WTC11 (cell line): ENCODE data around the gene HMGB1. TPM values are rescaled to one million over a fixed set of nuclear protein-coding genes. Genes with fewer than 3 reads are reported as not detected.

Experiments used
- ATAC-seq: fragments of 200-7000 bp; cut with Tn5 transposase; 2 replicates; pipeline ENCODE4 v1.10.0; 2021; ENCODE audit warnings: mild to moderate bottlenecking, moderate library complexity
- CTCF ChIA-PET: fragments of 300-600 bp; sonication (Branson Sonifier 250); formaldehyde crosslinking; loops from one replicate; lab custom pipeline; 2021; ENCODE audit warnings: antibody characterized with exemption; lab: Charles Lee
- POLR2A ChIA-PET: fragments of 350-600 bp; sonication (Branson Sonifier 250); formaldehyde crosslinking; loops from one replicate; lab custom pipeline; 2021; ENCODE audit warnings: antibody characterized with exemption; lab: Charles Lee
- DNase-seq: peaks from one replicate; pipeline ENCODE4 v3.0.0; 2021; ENCODE audit warnings: low spot score
- H3K27ac Mint-ChIP-seq: 2 replicates; pipeline ENCODE4 v1.8.0; 2021; ENCODE audit warnings: mixed read lengths
- H3K27me3 Mint-ChIP-seq: 2 replicates; pipeline ENCODE4 v1.8.0; 2021; ENCODE audit warnings: low read depth, mild to moderate bottlenecking, moderate library complexity, mixed read lengths
- H3K36me3 Mint-ChIP-seq: 2 replicates; pipeline ENCODE4 v1.8.0; 2021; ENCODE audit warnings: mixed read lengths
- H3K4me1 Mint-ChIP-seq: 2 replicates; pipeline ENCODE4 v1.8.0; 2022; ENCODE audit warnings: mixed read lengths
- H3K4me3 Mint-ChIP-seq: 2 replicates; pipeline ENCODE4 v1.8.0; 2021; ENCODE audit warnings: mild to moderate bottlenecking, moderate library complexity, mixed read lengths
- H3K9me3 Mint-ChIP-seq: 2 replicates; pipeline ENCODE4 v1.8.0; 2021; ENCODE audit warnings: mixed read lengths
- CDX4 ChIP-seq: fragments of 250-450 bp; sonication (Bioruptor Pico); IDR thresholded peaks from 2 replicates; pipeline ENCODE4 v1.9.0; 2021; ENCODE audit warnings: moderate library complexity, mild to moderate bottlenecking, inconsistent platforms, borderline replicate concordance
- E2F4 ChIP-seq: sonication (generic); formaldehyde crosslinking; IDR thresholded peaks from 2 replicates; pipeline ENCODE4 v1.8.1; 2022; ENCODE audit warnings: low read depth, mild to moderate bottlenecking, moderate library complexity, missing genetic modification reagents, borderline replicate concordance
- FOXP4 ChIP-seq: sonication (generic); formaldehyde crosslinking; IDR thresholded peaks from 2 replicates; pipeline ENCODE4 v1.8.0; 2022; ENCODE audit warnings: mild to moderate bottlenecking, missing genetic modification reagents
- KAT7 ChIP-seq: sonication (generic); formaldehyde crosslinking; IDR thresholded peaks from 2 replicates; pipeline ENCODE4 v1.8.1; 2023; ENCODE audit warnings: missing genetic modification reagents, mild to moderate bottlenecking, borderline replicate concordance
- MAX ChIP-seq: sonication (generic); formaldehyde crosslinking; IDR thresholded peaks from 2 replicates; pipeline ENCODE4 v1.8.0; 2022; ENCODE audit warnings: mild to moderate bottlenecking, missing genetic modification reagents
- MLX ChIP-seq: sonication (generic); formaldehyde crosslinking; IDR thresholded peaks from 2 replicates; pipeline ENCODE4 v1.8.1; 2023; ENCODE audit warnings: mild to moderate bottlenecking, missing genetic modification reagents, moderate library complexity
- MXD4 ChIP-seq: fragments of 250-450 bp; sonication (Bioruptor Pico); IDR thresholded peaks from 2 replicates; pipeline ENCODE4 v1.8.0; 2021; ENCODE audit warnings: mild to moderate bottlenecking, moderate library complexity, borderline replicate concordance
- NR2C2 ChIP-seq: sonication (generic); formaldehyde crosslinking; IDR thresholded peaks from 2 replicates; pipeline ENCODE4 v1.8.0; 2022; ENCODE audit warnings: mild to moderate bottlenecking, missing genetic modification reagents
- OVOL2 ChIP-seq: fragments of 250-450 bp; sonication (Bioruptor Pico); IDR thresholded peaks from 2 replicates; pipeline ENCODE4 v1.9.0; 2021; ENCODE audit warnings: mild to moderate bottlenecking, borderline replicate concordance
- RELA ChIP-seq: sonication (generic); formaldehyde crosslinking; IDR thresholded peaks from 2 replicates; pipeline ENCODE4 v1.8.1; 2022; ENCODE audit warnings: missing genetic modification reagents, mild to moderate bottlenecking, borderline replicate concordance
- RORB ChIP-seq: fragments of 250-450 bp; sonication (Bioruptor Pico); IDR thresholded peaks from 2 replicates; pipeline ENCODE4 v1.9.0; 2021; ENCODE audit warnings: mild to moderate bottlenecking
- SMAD4 ChIP-seq: sonication (generic); formaldehyde crosslinking; IDR thresholded peaks from 2 replicates; pipeline ENCODE4 v1.8.0; 2022; ENCODE audit warnings: mild to moderate bottlenecking, missing genetic modification reagents
- TP53 ChIP-seq: sonication (generic); formaldehyde crosslinking; IDR thresholded peaks from 2 replicates; pipeline ENCODE4 v1.8.1; 2023; ENCODE audit warnings: mild to moderate bottlenecking, missing genetic modification reagents
- ZMAT4 ChIP-seq: fragments of 250-450 bp; sonication (Bioruptor Pico); IDR thresholded peaks from 2 replicates; pipeline ENCODE4 v1.9.0; 2021; ENCODE audit warnings: mild to moderate bottlenecking
- ZNF121 ChIP-seq: sonication (generic); formaldehyde crosslinking; IDR thresholded peaks from 2 replicates; pipeline ENCODE4 v1.8.0; 2023; ENCODE audit warnings: missing genetic modification reagents
- ZNF138 ChIP-seq: sonication (generic); formaldehyde crosslinking; conservative IDR thresholded peaks from 2 replicates; pipeline ENCODE4 v1.8.1; 2022; ENCODE audit warnings: mild to moderate bottlenecking, moderate library complexity, missing genetic modification reagents
- ZNF219 ChIP-seq: sonication (generic); formaldehyde crosslinking; IDR thresholded peaks from 2 replicates; pipeline ENCODE4 v1.8.0; 2023; ENCODE audit warnings: missing genetic modification reagents, mild to moderate bottlenecking, borderline replicate concordance
- ZNF416 ChIP-seq: fragments of 250-450 bp; sonication (Bioruptor Pico); IDR thresholded peaks from 2 replicates; pipeline ENCODE4 v1.9.0; 2021; ENCODE audit warnings: mild to moderate bottlenecking, inconsistent platforms
- total RNA-seq: library from RNA; stranded (reverse); gene quantifications from 3 replicates; pipeline ENCODE4 v1.2.3, GENCODE V29; 2021
- TF ChIP-seq, protein P1 (sequence below): sonication (generic); formaldehyde crosslinking; IDR thresholded peaks from 2 replicates; pipeline ENCODE4 v1.8.1; 2023; ENCODE audit warnings: mild to moderate bottlenecking, moderate library complexity, missing genetic modification reagents
- TF ChIP-seq, protein P2 (sequence below): fragments of 250-450 bp; sonication (Bioruptor Pico); IDR thresholded peaks from 2 replicates; pipeline ENCODE4 v1.9.0; 2021; ENCODE audit warnings: mild to moderate bottlenecking, borderline replicate concordance
- TF ChIP-seq, protein P3 (sequence below): sonication (generic); formaldehyde crosslinking; conservative IDR thresholded peaks from 2 replicates; pipeline ENCODE4 v1.8.1; 2022; ENCODE audit warnings: mild to moderate bottlenecking, missing genetic modification reagents
- TF ChIP-seq, protein P4 (sequence below): sonication (generic); formaldehyde crosslinking; IDR thresholded peaks from 2 replicates; pipeline ENCODE4 v1.8.1; 2022; ENCODE audit warnings: mild to moderate bottlenecking, moderate library complexity, missing genetic modification reagents

The HMGB1 gene
- total RNA-seq, 1 experiment from 2014 or later: 640 TPM

DNA sequence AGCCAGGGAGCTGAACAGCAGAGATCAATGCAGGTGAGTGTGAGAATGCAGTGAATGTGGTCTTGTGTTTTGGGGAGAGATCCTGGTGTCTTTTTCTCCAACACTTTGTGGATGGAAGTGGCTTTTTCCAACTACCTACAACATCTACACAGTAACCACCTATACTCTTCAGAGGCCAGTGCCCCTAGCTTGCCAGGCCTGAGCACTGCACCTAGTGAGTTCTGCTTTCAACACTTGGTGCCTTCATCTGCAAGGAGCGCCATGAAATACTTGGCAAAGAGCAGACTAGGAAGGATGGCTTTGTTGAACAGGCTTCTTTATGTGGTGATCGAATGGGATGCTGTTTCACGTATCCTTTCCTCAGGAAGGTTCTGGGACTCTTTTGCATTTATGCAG is 21.3 kb upstream of the HMGB1 start:
- DNase-seq (no peak), ATAC-seq (no peak)
- ChIA-PET CTCF (no interaction called here), POLR2A (interaction anchor here (0.8 kb wide), 1 partner anchor 21 kb away, joined by 3 read pairs; the partner anchor contains the start of gene HMGB1)
- H3K4me3 Mint-ChIP-seq: no peak overlapping the region
- no peaks in the 10 kb centered on the region for H3K27me3 Mint-ChIP-seq
- H3K27ac Mint-ChIP-seq: no peak overlapping the region
- no peaks in the 10 kb centered on the region for H3K9me3 Mint-ChIP-seq
- no peaks in the 10 kb centered on the region for H3K36me3 Mint-ChIP-seq
- TF ChIP-seq, protein P1, sequence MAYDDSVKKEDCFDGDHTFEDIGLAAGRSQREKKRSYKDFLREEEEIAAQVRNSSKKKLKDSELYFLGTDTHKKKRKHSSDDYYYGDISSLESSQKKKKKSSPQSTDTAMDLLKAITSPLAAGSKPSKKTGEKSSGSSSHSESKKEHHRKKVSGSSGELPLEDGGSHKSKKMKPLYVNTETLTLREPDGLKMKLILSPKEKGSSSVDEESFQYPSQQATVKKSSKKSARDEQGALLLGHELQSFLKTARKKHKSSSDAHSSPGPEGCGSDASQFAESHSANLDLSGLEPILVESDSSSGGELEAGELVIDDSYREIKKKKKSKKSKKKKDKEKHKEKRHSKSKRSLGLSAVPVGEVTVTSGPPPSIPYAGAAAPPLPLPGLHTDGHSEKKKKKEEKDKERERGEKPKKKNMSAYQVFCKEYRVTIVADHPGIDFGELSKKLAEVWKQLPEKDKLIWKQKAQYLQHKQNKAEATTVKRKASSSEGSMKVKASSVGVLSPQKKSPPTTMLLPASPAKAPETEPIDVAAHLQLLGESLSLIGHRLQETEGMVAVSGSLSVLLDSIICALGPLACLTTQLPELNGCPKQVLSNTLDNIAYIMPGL (CRISPR knock-in tag): no peak
- no peak for TF ChIP-seq TP53 (CRISPR knock-in tag)
- TF ChIP-seq MLX (CRISPR knock-in tag): no peak
- TF ChIP-seq ZNF219: no peak
- TF ChIP-seq ZNF138 (CRISPR knock-in tag): no peak
- no peak for TF ChIP-seq MXD4 (CRISPR knock-in tag)
- no peak for TF ChIP-seq OVOL2
- TF ChIP-seq, protein P2, sequence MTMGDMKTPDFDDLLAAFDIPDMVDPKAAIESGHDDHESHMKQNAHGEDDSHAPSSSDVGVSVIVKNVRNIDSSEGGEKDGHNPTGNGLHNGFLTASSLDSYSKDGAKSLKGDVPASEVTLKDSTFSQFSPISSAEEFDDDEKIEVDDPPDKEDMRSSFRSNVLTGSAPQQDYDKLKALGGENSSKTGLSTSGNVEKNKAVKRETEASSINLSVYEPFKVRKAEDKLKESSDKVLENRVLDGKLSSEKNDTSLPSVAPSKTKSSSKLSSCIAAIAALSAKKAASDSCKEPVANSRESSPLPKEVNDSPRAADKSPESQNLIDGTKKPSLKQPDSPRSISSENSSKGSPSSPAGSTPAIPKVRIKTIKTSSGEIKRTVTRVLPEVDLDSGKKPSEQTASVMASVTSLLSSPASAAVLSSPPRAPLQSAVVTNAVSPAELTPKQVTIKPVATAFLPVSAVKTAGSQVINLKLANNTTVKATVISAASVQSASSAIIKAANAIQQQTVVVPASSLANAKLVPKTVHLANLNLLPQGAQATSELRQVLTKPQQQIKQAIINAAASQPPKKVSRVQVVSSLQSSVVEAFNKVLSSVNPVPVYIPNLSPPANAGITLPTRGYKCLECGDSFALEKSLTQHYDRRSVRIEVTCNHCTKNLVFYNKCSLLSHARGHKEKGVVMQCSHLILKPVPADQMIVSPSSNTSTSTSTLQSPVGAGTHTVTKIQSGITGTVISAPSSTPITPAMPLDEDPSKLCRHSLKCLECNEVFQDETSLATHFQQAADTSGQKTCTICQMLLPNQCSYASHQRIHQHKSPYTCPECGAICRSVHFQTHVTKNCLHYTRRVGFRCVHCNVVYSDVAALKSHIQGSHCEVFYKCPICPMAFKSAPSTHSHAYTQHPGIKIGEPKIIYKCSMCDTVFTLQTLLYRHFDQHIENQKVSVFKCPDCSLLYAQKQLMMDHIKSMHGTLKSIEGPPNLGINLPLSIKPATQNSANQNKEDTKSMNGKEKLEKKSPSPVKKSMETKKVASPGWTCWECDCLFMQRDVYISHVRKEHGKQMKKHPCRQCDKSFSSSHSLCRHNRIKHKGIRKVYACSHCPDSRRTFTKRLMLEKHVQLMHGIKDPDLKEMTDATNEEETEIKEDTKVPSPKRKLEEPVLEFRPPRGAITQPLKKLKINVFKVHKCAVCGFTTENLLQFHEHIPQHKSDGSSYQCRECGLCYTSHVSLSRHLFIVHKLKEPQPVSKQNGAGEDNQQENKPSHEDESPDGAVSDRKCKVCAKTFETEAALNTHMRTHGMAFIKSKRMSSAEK (CRISPR knock-in tag): no peak
- no peak for TF ChIP-seq ZNF121
- TF ChIP-seq KAT7: no peak
- no peak for TF ChIP-seq RORB (CRISPR knock-in tag)
- TF ChIP-seq NR2C2 (CRISPR knock-in tag): no peak
- no peak for TF ChIP-seq MAX (CRISPR knock-in tag)
- H3K4me1 Mint-ChIP-seq: peaks cover 14% of the 10 kb centered on the region

DNA sequence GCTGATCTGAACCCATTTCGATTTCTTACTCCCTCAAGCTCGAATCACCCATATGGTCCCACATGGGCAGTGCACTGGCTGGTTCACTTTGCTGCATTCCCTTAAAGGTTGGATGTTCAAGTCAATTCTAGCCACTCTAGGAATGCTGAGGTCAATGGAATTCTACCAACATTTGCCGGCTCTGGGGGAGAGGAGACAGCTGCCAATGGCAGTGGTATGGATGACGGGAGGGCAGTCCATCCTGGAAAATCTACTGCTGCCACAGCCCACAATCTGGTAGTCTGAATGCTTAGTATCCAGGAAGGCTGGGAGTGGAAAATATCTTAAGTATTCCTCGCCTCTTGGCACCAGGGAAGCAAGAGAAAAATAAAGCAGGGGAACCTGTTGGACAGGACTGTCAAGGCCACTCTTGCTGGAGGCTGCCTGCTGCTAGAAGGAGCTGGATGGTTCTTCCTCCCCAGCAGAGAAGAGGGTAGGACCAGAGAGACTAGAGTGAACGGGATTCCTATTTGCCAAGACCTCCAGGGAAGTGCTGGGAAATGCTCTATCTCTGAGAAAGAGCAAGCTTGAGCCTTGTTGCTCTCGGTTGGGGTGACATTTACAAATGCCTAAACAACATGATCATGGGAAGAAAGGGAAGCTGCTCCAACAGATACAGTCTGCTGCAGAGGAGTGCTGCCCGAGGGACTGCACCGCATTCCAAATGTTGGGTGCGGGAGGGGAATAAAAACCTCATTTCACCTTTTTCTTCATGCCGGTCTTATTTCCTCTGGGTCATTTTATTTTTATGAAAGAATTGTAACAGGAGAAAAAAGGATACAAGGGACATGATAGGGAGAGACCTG is 20.7 kb upstream of the HMGB1 start:
- no peaks in the 10 kb centered on the region for H3K36me3 Mint-ChIP-seq
- no peaks in the 10 kb centered on the region for H3K27me3 Mint-ChIP-seq
- POLR2A ChIA-PET: interaction anchor here (0.5 to 0.8 kb wide), 2 partner anchors 21 to 42 kb away, joined by 3 read pairs; partner anchors contain the start of gene HMGB1
- no peak overlapping the region for H3K27ac Mint-ChIP-seq
- CTCF ChIA-PET: no interaction called here
- no peak overlapping the region for H3K4me3 Mint-ChIP-seq
- DNase-seq (no peak), ATAC-seq (peak; percentile 75)
- peaks cover 14% of the 10 kb centered on the region for H3K4me1 Mint-ChIP-seq
- no peaks in the 10 kb centered on the region for H3K9me3 Mint-ChIP-seq
- no peak for TF ChIP-seq CDX4 (CRISPR knock-in tag)
- no peak for TF ChIP-seq ZNF416
- no peak for TF ChIP-seq SMAD4 (CRISPR knock-in tag)
- no peak for TF ChIP-seq ZMAT4
- TF ChIP-seq RELA (CRISPR knock-in tag): no peak
- no peak for TF ChIP-seq FOXP4
- TF ChIP-seq, protein P3, sequence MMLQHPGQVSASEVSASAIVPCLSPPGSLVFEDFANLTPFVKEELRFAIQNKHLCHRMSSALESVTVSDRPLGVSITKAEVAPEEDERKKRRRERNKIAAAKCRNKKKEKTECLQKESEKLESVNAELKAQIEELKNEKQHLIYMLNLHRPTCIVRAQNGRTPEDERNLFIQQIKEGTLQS (CRISPR knock-in tag): no peak
- TF ChIP-seq, protein P4, sequence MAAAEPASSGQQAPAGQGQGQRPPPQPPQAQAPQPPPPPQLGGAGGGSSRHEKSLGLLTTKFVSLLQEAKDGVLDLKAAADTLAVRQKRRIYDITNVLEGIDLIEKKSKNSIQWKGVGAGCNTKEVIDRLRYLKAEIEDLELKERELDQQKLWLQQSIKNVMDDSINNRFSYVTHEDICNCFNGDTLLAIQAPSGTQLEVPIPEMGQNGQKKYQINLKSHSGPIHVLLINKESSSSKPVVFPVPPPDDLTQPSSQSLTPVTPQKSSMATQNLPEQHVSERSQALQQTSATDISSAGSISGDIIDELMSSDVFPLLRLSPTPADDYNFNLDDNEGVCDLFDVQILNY (CRISPR knock-in tag): no peak
- TF ChIP-seq E2F4: no peak
